ENCODE measurements around the gene ADCY4. TPM values are rescaled to one million over a fixed set of nuclear protein-coding genes. Genes with fewer than 3 reads are reported as not detected.
"Not testable (repeated sequence)": the region's sequence is repeated elsewhere in the genome, so short reads cannot be mapped to it uniquely, and the experiment has no call there.

The ADCY4 gene
- total RNA-seq, 1 experiment from 2014 or later = not detected

DNA sequence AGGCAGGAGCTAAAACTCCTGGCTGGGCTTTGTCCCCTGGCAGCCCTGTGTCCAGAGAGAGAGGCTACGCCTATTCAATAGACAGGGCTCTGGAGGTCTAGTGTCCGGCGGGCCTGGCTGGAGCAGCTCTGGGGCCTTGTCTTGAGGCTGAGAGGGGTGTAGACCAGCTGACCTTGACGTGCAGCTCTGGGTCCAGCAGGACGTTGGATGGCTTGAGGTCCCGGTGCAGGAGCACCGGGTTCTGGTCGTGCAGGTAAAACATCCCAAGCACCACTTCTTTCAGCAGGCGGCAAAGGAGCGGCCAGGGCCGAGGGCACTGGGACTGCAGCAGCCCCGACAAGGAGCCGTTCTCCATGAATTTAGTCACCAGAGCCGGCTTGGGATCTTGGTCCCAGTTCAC lies 4.0 kb upstream of the ADCY4 start:
- no peak for DNase-seq (ENCODE audit: low spot score)

DNA sequence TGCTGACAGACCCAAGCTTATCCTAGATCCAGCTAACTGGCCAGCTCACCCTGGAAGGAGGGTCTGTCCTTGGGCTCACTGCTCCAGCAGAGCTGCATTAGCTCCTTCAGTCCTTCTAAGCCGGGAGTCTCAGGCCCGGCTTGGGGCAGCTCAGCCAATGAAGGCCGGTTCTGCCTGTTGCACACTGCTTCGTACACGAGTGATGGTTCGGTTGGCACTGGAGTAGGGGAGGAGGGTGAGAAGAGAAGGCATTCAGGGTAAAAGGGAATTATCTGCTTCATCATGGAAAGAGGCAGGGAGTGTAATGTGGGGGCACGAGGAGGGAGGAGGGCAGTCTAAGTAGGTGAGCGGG lies 2.9 kb upstream of the ADCY4 start:
- DNase-seq (ENCODE audit: low spot score) = no peak

GRCh38 chr14:24337144-24337823 lies 2.4 kb upstream of the ADCY4 start:
- no peak for DNase-seq (ENCODE audit: low spot score)

DNA sequence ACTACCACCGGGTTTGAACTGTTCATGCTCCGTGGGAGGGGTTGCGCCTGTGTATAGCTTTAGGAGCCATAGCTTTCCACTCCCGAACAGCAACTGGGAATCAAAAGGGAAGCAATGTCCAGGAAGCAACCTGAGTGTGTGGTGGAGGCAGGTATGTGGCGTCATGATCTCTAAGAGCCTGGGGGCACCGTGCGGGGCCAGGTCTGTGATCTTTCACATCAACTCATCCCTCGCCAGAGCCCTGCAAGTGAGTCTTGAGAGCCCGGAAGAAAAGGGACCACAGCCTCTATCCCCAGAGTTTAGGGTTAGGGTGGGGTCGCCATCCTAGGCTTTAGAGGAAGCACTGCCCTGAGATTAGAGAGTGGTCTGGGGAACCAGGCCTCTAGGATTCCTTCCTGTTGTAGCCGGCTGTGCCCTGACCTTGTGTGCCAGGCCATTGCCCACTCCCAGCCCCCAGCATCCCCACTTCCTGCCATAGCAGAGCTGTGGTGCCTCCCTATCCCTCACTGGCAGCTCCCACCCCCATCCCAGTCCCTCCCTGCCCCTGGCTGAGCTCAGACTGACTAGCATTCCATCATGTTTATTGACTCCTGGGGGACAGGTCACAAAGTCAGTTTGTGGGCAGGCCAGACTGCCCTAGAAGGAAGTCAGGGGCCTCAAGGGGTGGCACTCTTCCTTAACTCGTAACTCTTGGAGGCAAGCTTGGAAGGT lies 745 bp upstream of the ADCY4 start:
- no peak for DNase-seq (ENCODE audit: low spot score)

GRCh38 chr14:24332268-24332993 lies 2.4 kb downstream of the ADCY4 start:
- no peak for DNase-seq (ENCODE audit: low spot score)

- DNase-seq (ENCODE audit: low spot score) = no peak
These were observed 3.1 kb downstream of the ADCY4 start for GRCh38 chr14:24331731-24332267.

GRCh38 chr14:24330973-24331674 lies 3.7 kb downstream of the ADCY4 start:
- DNase-seq (ENCODE audit: low spot score) = no peak

GRCh38 chr14:24329736-24330135 lies 5.1 kb downstream of the ADCY4 start:
- no peak for DNase-seq (ENCODE audit: low spot score)

- DNase-seq (ENCODE audit: low spot score) = no peak
These were observed 5.7 kb downstream of the ADCY4 start for GRCh38 chr14:24329073-24329663.

DNA sequence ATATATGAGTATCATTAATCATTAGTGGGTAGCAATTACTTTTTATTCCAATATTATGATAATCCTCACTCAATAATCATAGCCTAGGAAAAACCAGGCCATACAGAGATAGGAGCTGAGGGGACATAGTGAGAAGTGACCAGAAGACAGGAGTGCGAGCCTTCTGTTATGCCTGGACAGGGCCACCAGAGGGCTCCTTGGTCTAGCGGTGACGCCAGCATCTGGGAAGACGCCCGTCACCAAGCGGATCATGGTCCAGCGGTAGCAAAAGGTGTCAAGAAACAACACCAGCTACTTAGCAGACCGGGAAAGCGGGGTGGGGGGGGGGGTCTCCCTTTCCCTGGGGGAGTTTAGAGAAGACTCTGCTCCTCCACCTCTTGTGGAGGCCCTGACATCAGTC lies 7.0 kb downstream of the ADCY4 start:
- DNase-seq (ENCODE audit: low spot score) = not testable (repeated sequence)

DNA sequence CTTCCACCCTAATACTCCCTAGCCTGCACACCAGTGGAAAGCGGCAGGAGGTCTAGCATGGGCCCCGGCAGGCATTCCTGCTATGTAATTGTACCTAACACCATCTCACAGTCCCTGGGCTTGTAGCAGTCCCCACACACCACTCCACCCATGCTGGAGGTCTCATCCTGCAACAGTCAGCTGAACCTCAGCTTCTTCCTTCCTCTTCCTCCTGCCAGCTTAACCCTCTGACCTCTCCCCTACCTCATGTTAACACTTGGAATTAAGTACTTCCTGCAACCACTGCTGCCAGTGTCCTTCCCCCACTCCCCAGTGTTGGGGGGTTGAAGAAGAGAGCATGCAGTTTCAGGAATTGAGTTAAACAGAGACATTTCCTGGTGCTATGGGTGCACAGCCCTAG lies 7.6 kb downstream of the ADCY4 start:
- no peak for DNase-seq (ENCODE audit: low spot score)

GRCh38 chr14:24325963-24326362 lies 8.9 kb downstream of the ADCY4 start:
- no peak for DNase-seq (ENCODE audit: low spot score)

GRCh38 chr14:24325041-24325530 lies 9.8 kb downstream of the ADCY4 start:
- DNase-seq (ENCODE audit: low spot score) = no peak

DNA sequence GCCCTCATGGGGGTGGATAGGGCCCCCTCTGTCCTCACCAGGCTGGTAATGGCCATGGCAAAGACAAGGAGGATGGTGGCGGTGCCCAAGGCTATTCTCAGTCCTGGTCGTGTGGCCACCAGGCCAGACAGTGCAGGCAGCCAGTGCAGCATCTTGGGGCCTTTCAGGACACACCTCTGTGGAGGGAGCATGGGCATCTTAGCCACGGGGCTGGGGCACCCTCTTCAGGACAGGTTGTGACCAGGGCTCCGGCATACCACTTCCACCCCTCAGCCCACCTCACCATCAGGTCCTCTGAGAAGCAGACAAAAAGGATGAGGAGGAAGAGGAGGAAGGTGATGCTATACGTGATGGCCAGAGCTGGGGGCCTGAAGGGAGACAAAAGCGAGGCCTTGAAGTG lies 10.8 kb downstream of the ADCY4 start:
- no peak for DNase-seq (ENCODE audit: low spot score)

DNA sequence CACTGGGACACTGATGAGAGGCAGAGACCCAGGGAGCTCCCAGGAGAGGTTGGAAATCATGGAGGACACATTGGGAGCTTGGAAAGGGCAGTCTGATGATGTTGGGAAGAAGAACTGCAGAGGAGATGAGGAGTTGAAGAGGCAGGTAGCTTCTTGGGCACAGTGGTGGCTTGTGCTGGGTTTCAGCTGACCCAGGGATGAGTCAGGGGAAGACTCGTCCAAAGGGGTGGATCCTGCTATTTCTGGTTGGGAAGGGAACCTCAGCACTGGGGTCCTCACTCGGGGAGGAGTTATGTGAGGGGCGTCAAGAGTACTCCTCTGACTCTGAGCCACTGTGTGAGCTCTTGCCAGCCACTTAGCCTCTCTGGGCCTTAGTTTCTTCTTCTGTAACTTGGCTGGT lies 11.5 kb downstream of the ADCY4 start:
- DNase-seq (ENCODE audit: low spot score) = no peak

GRCh38 chr14:24322672-24323071 lies 12.2 kb downstream of the ADCY4 start:
- DNase-seq (ENCODE audit: low spot score) = no peak

GRCh38 chr14:24321212-24321975 lies 13.5 kb downstream of the ADCY4 start:
- no peak for DNase-seq (ENCODE audit: low spot score)

DNA sequence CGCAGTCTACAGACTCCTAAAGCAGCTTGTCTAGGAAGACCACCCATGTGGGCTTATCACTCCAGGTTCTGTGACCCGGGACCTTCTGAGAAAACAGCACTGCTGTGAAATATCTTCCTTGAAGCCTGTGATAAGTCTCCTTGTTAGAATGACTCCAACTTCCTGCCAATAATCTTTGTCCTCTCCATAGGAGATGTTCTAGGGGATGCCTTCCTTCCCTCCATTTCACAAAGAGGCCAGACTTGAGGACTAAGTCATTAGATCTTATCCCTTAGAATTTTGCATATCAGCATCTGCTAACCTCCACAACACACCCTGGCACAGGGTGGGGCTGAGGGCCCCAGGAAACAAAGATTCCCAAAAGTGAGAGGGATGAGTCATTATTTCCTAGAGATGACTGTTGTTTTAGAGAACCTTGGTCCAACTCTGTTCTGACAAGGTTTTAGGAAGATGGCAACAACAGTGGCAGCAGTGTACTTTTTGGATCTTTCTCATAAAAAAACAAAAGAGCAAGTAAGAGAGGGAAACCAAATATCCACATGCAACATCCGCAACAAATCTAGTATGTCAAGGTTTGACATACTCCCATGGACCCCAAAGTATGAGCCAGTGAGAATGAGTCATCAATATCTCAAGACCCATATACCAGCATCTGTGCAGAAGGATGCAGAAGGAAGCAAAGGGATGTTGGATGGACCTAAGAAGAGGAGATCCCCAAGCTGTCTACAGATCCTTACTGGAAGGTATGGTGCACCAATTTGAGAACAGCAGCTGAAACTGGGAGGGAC lies 17.5 kb downstream of the ADCY4 start:
- peak; percentile 52 for DNase-seq (ENCODE audit: low spot score)

- no peak for DNase-seq (ENCODE audit: low spot score)
These were observed 18.3 kb downstream of the ADCY4 start for GRCh38 chr14:24316597-24316950.

All from A172 (cell line).